Fibroblast of lung (primary cell): ENCODE data around the gene AIPL1. TPM values are rescaled to one million over a fixed set of nuclear protein-coding genes. Genes with fewer than 3 reads are reported as not detected.

Experiments
- DNase-seq, 2 donors: peaks; one replicate each; pipeline versions ENCODE4 v3.0.0 to v3.0.0-alpha.2; 2010; ENCODE audit warnings: low read depth in 2 of 2
- H2AFZ ChIP-seq: 2 replicates; pipeline ENCODE4 v1.5.1; 2012; ENCODE audit warnings: low read length, control low read depth, inconsistent platforms
- H3K27ac ChIP-seq: 2 replicates; pipeline ENCODE4 v1.5.1; 2011; ENCODE audit warnings: low read length, control low read depth; ENCODE audit not compliant: insufficient read depth
- H3K27me3 ChIP-seq: 2 replicates; pipeline ENCODE4 v1.5.1; 2011; ENCODE audit warnings: mild to moderate bottlenecking, low read length; ENCODE audit not compliant: control insufficient read depth, insufficient read depth
- H3K36me3 ChIP-seq: 2 replicates; pipeline ENCODE4 v1.5.1; 2011; ENCODE audit warnings: low read length; ENCODE audit not compliant: control insufficient read depth, insufficient read depth
- H3K4me1 ChIP-seq: 2 replicates; pipeline ENCODE4 v1.5.1; 2011; ENCODE audit warnings: low read length; ENCODE audit not compliant: control insufficient read depth, insufficient read depth; ENCODE audit errors: extremely low read depth
- H3K4me2 ChIP-seq: 2 replicates; pipeline ENCODE4 v1.5.1; 2011; ENCODE audit warnings: low read length, control low read depth; ENCODE audit not compliant: insufficient read depth; ENCODE audit errors: extremely low read depth
- H3K4me3 ChIP-seq, 4 experiments: fragments of 200-600 bp in 1 of 4; sonication (generic) in 1 of 4; replicated peaks in 1 of 4; 2 replicates each; pipeline ENCODE4 v1.5.1; 2011 to 2016; ENCODE audit warnings: low read length in 4 of 4, low read depth in 3 of 4, mild to moderate bottlenecking in 3 of 4, control low read depth in 2 of 4, inconsistent platforms in 1 of 4, mixed read lengths in 1 of 4; ENCODE audit not compliant: insufficient read depth in 1 of 4; ENCODE audit errors: control extremely low read depth in 1 of 4
- H3K79me2 ChIP-seq: 2 replicates; pipeline ENCODE4 v1.5.1; 2012; ENCODE audit warnings: mild to moderate bottlenecking, low read length, inconsistent platforms; ENCODE audit not compliant: control insufficient read depth, insufficient read depth
- H3K9ac ChIP-seq: 2 replicates; pipeline ENCODE4 v1.5.1; 2011; ENCODE audit warnings: mild to moderate bottlenecking, low read length, control low read depth; ENCODE audit not compliant: insufficient read depth
- H3K9me3 ChIP-seq: 2 replicates; pipeline ENCODE4 v1.5.1; 2012; ENCODE audit warnings: low read depth, low read length; ENCODE audit not compliant: control insufficient read depth, insufficient read depth
- H4K20me1 ChIP-seq: 2 replicates; pipeline ENCODE4 v1.5.1; 2011; ENCODE audit warnings: low read length; ENCODE audit not compliant: control insufficient read depth, insufficient read depth; ENCODE audit errors: extremely low read depth
- EZH2 ChIP-seq: IDR thresholded peaks from 2 replicates; pipeline ENCODE4 v1.5.1; 2012; ENCODE audit warnings: low read length, control low read depth, mild to moderate bottlenecking; ENCODE audit errors: missing control alignments
- polyA plus RNA-seq, 2 donors: library from polyadenylated mRNA; depleted of rRNA in 1 of 2; stranded (reverse) in 1 of 2; unstranded in 1 of 2; fragments of >200 nt; gene quantifications; 2 replicates each; pipeline ENCODE4 v1.2.1, GENCODE V29; 2011 to 2012; ENCODE audit warnings: missing spikeins in 1 of 2
- total RNA-seq: library from RNA; depleted of rRNA; stranded (reverse); fragments of >200 nt; gene quantifications from 2 replicates; pipeline ENCODE4 v1.2.1, GENCODE V29; 2014
- TF ChIP-seq, protein P1 (sequence below), 2 donors: IDR thresholded peaks in 1 of 2; conservative IDR thresholded peaks in 1 of 2; 1 replicate in 1 of 2; 2 replicates in 1 of 2; pipeline ENCODE4 v1.5.1; 2011 to 2012; ENCODE audit warnings: low read length in 2 of 2, control low read depth in 1 of 2, inconsistent platforms in 1 of 2, low read depth in 1 of 2, mild to moderate bottlenecking in 1 of 2

Gene AIPL1
- total and polyA plus RNA-seq, 2 donors (not counting 1 experiment from before 2014, with no cell fraction given): 0.05 TPM; not detected in 1

DNA sequence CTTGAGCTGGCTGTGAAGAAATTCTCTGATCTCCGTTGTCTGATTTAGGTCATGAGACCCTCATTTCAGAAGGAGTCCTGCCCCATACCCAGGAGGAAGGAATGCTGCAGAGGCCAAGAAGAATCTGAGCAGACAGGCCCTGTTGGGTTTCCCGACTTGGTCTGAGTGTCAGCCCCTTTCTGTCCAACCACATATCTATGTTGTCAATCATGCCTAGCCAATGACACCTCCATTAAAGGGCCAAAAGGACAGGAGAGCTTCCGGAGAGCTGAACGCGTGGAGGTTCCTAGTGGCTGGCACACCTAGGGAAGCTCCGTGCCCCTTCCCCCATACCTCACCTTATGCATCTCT is 47.2 kb upstream of the AIPL1 start:
- Histone ChIP-seq H3K9ac (no peak overlapping the region), H2AFZ (no peak overlapping the region), H3K36me3 (no peaks in the 10 kb centered on the region), H3K27ac (no peak overlapping the region), H3K4me3 (no peak overlapping the region), H3K79me2 (no peaks in the 10 kb centered on the region), H3K9me3 (no peaks in the 10 kb centered on the region), H4K20me1 (no peaks in the 10 kb centered on the region), H3K27me3 (peaks cover 12% of the 10 kb centered on the region), H3K4me2 (no peak overlapping the region), H3K4me1 (no peaks in the 10 kb centered on the region)
- TF ChIP-seq, protein P1, sequence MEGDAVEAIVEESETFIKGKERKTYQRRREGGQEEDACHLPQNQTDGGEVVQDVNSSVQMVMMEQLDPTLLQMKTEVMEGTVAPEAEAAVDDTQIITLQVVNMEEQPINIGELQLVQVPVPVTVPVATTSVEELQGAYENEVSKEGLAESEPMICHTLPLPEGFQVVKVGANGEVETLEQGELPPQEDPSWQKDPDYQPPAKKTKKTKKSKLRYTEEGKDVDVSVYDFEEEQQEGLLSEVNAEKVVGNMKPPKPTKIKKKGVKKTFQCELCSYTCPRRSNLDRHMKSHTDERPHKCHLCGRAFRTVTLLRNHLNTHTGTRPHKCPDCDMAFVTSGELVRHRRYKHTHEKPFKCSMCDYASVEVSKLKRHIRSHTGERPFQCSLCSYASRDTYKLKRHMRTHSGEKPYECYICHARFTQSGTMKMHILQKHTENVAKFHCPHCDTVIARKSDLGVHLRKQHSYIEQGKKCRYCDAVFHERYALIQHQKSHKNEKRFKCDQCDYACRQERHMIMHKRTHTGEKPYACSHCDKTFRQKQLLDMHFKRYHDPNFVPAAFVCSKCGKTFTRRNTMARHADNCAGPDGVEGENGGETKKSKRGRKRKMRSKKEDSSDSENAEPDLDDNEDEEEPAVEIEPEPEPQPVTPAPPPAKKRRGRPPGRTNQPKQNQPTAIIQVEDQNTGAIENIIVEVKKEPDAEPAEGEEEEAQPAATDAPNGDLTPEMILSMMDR (conservative IDR thresholded peaks at IDR 0.05 in 1 of 2, IDR thresholded peaks at IDR 0.05 in 1 of 2; ENCODE audit: low read depth in 1 of 2, low read length in 2 of 2): no peak
- TF ChIP-seq EZH2: no peak
- DNase-seq: no peak

DNA sequence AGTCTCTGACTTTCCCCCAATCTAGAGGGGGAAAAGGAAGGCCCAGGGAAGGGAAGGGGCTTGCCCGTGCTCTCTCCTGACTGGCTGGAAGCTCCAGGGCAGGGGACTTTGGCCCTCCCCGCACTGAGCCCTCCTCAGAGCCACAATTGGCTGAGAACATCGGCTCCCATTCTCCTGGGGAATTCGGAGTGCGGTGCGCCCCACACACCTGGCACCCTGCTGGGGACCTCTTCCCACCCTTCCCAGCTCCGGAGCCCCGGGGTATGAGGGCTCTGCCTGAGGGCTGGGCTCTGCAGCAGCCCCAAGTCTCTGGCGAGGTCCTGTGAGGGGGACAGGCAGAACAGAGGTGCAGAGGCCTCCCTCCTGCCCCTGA is 45.4 kb upstream of the AIPL1 start:
- TF ChIP-seq, protein P1 (conservative IDR thresholded peaks at IDR 0.05 in 1 of 2, IDR thresholded peaks at IDR 0.05 in 1 of 2; ENCODE audit: low read depth in 1 of 2, low read length in 2 of 2): no peak
- TF ChIP-seq EZH2: no peak
- Histone ChIP-seq H3K4me2 (no peak overlapping the region), H3K9ac (no peak overlapping the region), H3K36me3 (no peaks in the 10 kb centered on the region), H3K4me3 (no peak overlapping the region), H3K27me3 (peaks cover 12% of the 10 kb centered on the region), H3K9me3 (no peaks in the 10 kb centered on the region), H4K20me1 (no peaks in the 10 kb centered on the region), H3K27ac (no peak overlapping the region), H2AFZ (no peak overlapping the region), H3K4me1 (no peaks in the 10 kb centered on the region), H3K79me2 (no peaks in the 10 kb centered on the region)
- no peak for DNase-seq

DNA sequence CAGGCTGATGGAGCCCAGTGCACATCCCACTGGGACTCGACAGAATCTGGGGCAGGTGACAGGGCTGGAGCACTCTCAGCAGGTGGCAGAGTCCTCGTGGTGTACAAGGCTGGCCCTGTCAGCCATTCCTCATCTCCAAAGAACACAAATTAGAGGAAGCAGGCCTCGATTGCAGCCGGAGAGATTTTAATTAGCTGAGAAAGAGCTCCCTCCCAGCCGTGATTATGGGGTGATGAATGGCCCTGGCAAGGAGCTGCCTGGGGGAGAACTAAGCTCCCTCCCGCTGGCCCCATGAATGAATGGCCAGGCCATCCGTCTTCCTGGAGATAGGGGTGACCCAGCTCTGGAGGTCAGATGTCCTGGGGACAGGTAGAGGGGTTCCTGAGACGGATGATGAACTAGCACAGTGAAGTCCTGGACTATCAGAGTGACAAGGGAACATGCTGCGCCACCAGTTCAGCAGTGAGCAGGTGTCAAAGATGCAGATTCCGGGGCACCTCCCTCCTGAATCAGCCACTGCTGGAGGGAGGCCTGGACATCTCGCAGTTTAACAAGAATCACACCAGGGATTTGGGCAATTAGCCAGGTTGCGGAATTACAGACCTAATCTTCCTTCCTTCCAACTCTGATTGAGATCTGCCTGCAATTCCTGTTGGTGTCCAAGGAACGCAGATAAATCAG is 44.8 kb upstream of the AIPL1 start:
- no peak for TF ChIP-seq EZH2
- TF ChIP-seq, protein P1 (conservative IDR thresholded peaks at IDR 0.05 in 1 of 2, IDR thresholded peaks at IDR 0.05 in 1 of 2; ENCODE audit: low read depth in 1 of 2, low read length in 2 of 2): no peak
- no peak for DNase-seq
- H3K79me2 ChIP-seq: no peaks in the 10 kb centered on the region

More for the DNA sequence above, 44.8 kb upstream of the AIPL1 start:
- no peaks in the 10 kb centered on the region for H4K20me1 ChIP-seq
- H3K36me3 ChIP-seq: no peaks in the 10 kb centered on the region
- H3K9me3 ChIP-seq: no peaks in the 10 kb centered on the region
- no peak overlapping the region for H2AFZ ChIP-seq
- H3K27me3 ChIP-seq: peaks cover 12% of the 10 kb centered on the region
- no peak overlapping the region for H3K9ac ChIP-seq
- no peaks in the 10 kb centered on the region for H3K4me1 ChIP-seq
- no peak overlapping the region for H3K4me3 ChIP-seq
- no peak overlapping the region for H3K27ac ChIP-seq
- no peak overlapping the region for H3K4me2 ChIP-seq
